PFSK-1 (cell line): ENCODE measurements around the gene CAMK4.

Experiments used
- FOXP2 ChIP-seq: optimal IDR thresholded peaks from 2 replicates; pipeline ENCODE3; 2011; ENCODE audit warnings: borderline replicate concordance, control low read depth, inconsistent platforms; ENCODE audit not compliant: insufficient read depth; ENCODE audit errors: extremely low read length, extremely low read depth
- POLR2AphosphoS5 ChIP-seq: IDR thresholded peaks from 2 replicates; pipeline ENCODE4 v1.6.1; 2012; ENCODE audit warnings: low read depth, mild to moderate bottlenecking, control low read depth, low read length, moderate library complexity
- REST ChIP-seq, 2 experiments: IDR thresholded peaks; 2 replicates each; pipeline versions ENCODE4 v1.6.1 to v1.8.0; 2011 to 2012; ENCODE audit warnings: low read depth in 2 of 2, low read length in 2 of 2, control low read depth in 1 of 2, inconsistent platforms in 1 of 2, mild to moderate bottlenecking in 1 of 2, moderate library complexity in 1 of 2; ENCODE audit not compliant: insufficient read depth in 1 of 2
- SIN3A ChIP-seq: IDR thresholded peaks from 2 replicates; pipeline ENCODE4 v1.6.1; 2012; ENCODE audit warnings: mild to moderate bottlenecking, low read length, moderate library complexity, borderline replicate concordance; ENCODE audit not compliant: insufficient read depth
- TAF1 ChIP-seq: IDR thresholded peaks from 2 replicates; pipeline ENCODE4 v1.6.1; 2012; ENCODE audit warnings: low read length, control low read depth, borderline replicate concordance; ENCODE audit not compliant: insufficient read depth

Gene CAMK4

GRCh38 chr5:111425205-111425604, 201.0 kb downstream of the CAMK4 start:
- TF ChIP-seq FOXP2 = no peak
- no peak for TF ChIP-seq SIN3A
- no peak for TF ChIP-seq TAF1
- TF ChIP-seq REST (IDR thresholded peaks at IDR 0.05; ENCODE audit: insufficient read depth in 1 of 2, low read depth in 2 of 2, low read length in 2 of 2) = no peak
- no peak for TF ChIP-seq POLR2AphosphoS5

GRCh38 chr5:111427762-111428161, 203.6 kb downstream of the CAMK4 start:
- TF ChIP-seq FOXP2 = no peak
- TF ChIP-seq POLR2AphosphoS5 = no peak
- no peak for TF ChIP-seq TAF1
- no peak for TF ChIP-seq SIN3A
- TF ChIP-seq REST (IDR thresholded peaks at IDR 0.05; ENCODE audit: insufficient read depth in 1 of 2, low read depth in 2 of 2, low read length in 2 of 2) = no peak

GRCh38 chr5:111432883-111433536, 208.8 kb downstream of the CAMK4 start:
- no peak for TF ChIP-seq SIN3A
- no peak for TF ChIP-seq FOXP2
- TF ChIP-seq POLR2AphosphoS5 = no peak
- no peak for TF ChIP-seq TAF1
- no peak for TF ChIP-seq REST (IDR thresholded peaks at IDR 0.05; ENCODE audit: insufficient read depth in 1 of 2, low read depth in 2 of 2, low read length in 2 of 2)

GRCh38 chr5:111434800-111435199, 210.6 kb downstream of the CAMK4 start:
- TF ChIP-seq TAF1 (no peak), POLR2AphosphoS5 (no peak), REST (IDR thresholded peaks at IDR 0.05; ENCODE audit: insufficient read depth in 1 of 2, low read depth in 2 of 2, low read length in 2 of 2) (no peak), FOXP2 (no peak), SIN3A (no peak)
